IMR-90 (cell line): ENCODE results near the gene TTLL9. TPM values are rescaled to one million over a fixed set of nuclear protein-coding genes. Genes with fewer than 3 reads are reported as not detected.

ENCODE experiments used
- ATAC-seq: fragments of 200-7000 bp; cut with Tn5 transposase; 2 replicates; pipeline ENCODE4 v1.9.1; 2020; ENCODE audit warnings: low read depth, mild to moderate bottlenecking, moderate library complexity
- BruUV-seq: library from RNA; stranded (reverse); fragments of 400-500 nt; replicated peaks from 2 replicates; lab custom pipeline; 2021; lab: Mats Ljungman, UMichigan
- CTCF ChIA-PET: fragments of 300-600 bp; formaldehyde crosslinking; extraction: SDS; loops from one replicate; lab custom pipeline; 2021; ENCODE audit warnings: antibody characterized with exemption; lab: Yijun Ruan, JAX
- POLR2A ChIA-PET: fragments of 300-600 bp; sonication (Branson Sonifier 250); formaldehyde crosslinking; loops from one replicate; lab custom pipeline; 2022; ENCODE audit warnings: antibody characterized with exemption; ENCODE audit not compliant: unreplicated experiment; lab: Charles Lee
- DNase-seq: peaks from one replicate; pipeline ENCODE4 v3.0.0; 2013
- H2AFZ ChIP-seq: replicated peaks from 2 replicates; pipeline ENCODE3; 2013; ENCODE audit warnings: low read length, mild to moderate bottlenecking; ENCODE audit not compliant: poor library complexity
- H2AK5ac ChIP-seq: 2 replicates; pipeline ENCODE4 v1.6.1; 2013; ENCODE audit warnings: low read depth, low read length, inconsistent platforms
- H2AK9ac ChIP-seq: replicated peaks from 2 replicates; pipeline ENCODE3; 2013; ENCODE audit warnings: mild to moderate bottlenecking, low read depth, low read length, moderate library complexity; ENCODE audit not compliant: poor library complexity
- H2BK120ac ChIP-seq: 2 replicates; pipeline ENCODE4 v1.6.1; 2013; ENCODE audit warnings: low read depth, low read length, inconsistent platforms
- H2BK15ac ChIP-seq: 3 replicates; pipeline ENCODE4 v1.6.1; 2013; ENCODE audit warnings: low read depth, low read length, inconsistent platforms
- H2BK20ac ChIP-seq: 2 replicates; pipeline ENCODE4 v1.6.1; 2013; ENCODE audit warnings: low read depth, mild to moderate bottlenecking, inconsistent platforms, low read length, moderate library complexity
- H2BK5ac ChIP-seq: 2 replicates; pipeline ENCODE4 v1.6.1; 2013; ENCODE audit warnings: mild to moderate bottlenecking, low read depth, low read length, inconsistent platforms; ENCODE audit not compliant: poor library complexity, severe bottlenecking
- H3K14ac ChIP-seq: replicated peaks from 2 replicates; pipeline ENCODE4 v1.6.1; 2013; ENCODE audit warnings: low read depth, low read length, inconsistent platforms
- H3K18ac ChIP-seq: 2 replicates; pipeline ENCODE4 v1.6.1; 2013; ENCODE audit warnings: low read depth, low read length, control low read depth
- H3K23ac ChIP-seq: 2 replicates; pipeline ENCODE4 v1.6.1; 2013; ENCODE audit warnings: low read depth, low read length, inconsistent platforms
- H3K27ac ChIP-seq: 2 replicates; pipeline ENCODE4 v1.5.1; 2013; ENCODE audit warnings: mild to moderate bottlenecking, control low read depth, low read length; ENCODE audit not compliant: insufficient read depth
- H3K27me3 ChIP-seq: 2 replicates; pipeline ENCODE4 v1.6.1; 2013; ENCODE audit warnings: low read length; ENCODE audit not compliant: control insufficient read depth, insufficient read depth
- H3K36me3 ChIP-seq: 2 replicates; pipeline ENCODE4 v1.6.1; 2013; ENCODE audit warnings: low read length, mixed read lengths; ENCODE audit not compliant: control insufficient read depth, insufficient read depth
- H3K4ac ChIP-seq: 2 replicates; pipeline ENCODE4 v1.6.1; 2013; ENCODE audit warnings: low read depth, low read length, inconsistent platforms
- H3K4me1 ChIP-seq: 2 replicates; pipeline ENCODE4 v1.6.1; 2013; ENCODE audit warnings: low read length, mixed read lengths; ENCODE audit not compliant: control insufficient read depth, insufficient read depth
- H3K4me2 ChIP-seq: 2 replicates; pipeline ENCODE4 v1.6.1; 2013; ENCODE audit warnings: low read depth, mild to moderate bottlenecking, control low read depth, low read length, moderate library complexity
- H3K4me3 ChIP-seq: 2 replicates; pipeline ENCODE4 v1.5.1; 2013; ENCODE audit warnings: low read depth, mild to moderate bottlenecking, control low read depth, low read length, moderate library complexity; ENCODE audit not compliant: insufficient read depth
- H3K56ac ChIP-seq: 2 replicates; pipeline ENCODE4 v1.6.1; 2013; ENCODE audit warnings: low read length, inconsistent platforms; ENCODE audit not compliant: insufficient read depth; ENCODE audit errors: extremely low read depth
- H3K79me1 ChIP-seq, 2 experiments: 2 replicates each; pipeline ENCODE4 v1.6.1; 2013; ENCODE audit warnings: low read length in 2 of 2, inconsistent platforms in 1 of 2, low read depth in 1 of 2
- H3K9ac ChIP-seq: 2 replicates; pipeline ENCODE4 v1.6.1; 2013; ENCODE audit warnings: low read depth, low read length, control low read depth
- H3K9me1 ChIP-seq: 2 replicates; pipeline ENCODE4 v1.6.1; 2013; ENCODE audit warnings: low read length, inconsistent platforms; ENCODE audit not compliant: insufficient read depth
- H3K9me3 ChIP-seq: 2 replicates; pipeline ENCODE4 v1.6.1; 2013; ENCODE audit warnings: low read length; ENCODE audit not compliant: control insufficient read depth, insufficient read depth
- H4K20me1 ChIP-seq: 2 replicates; pipeline ENCODE4 v1.6.1; 2013; ENCODE audit warnings: low read length, inconsistent platforms; ENCODE audit not compliant: insufficient read depth
- H4K5ac ChIP-seq: 2 replicates; pipeline ENCODE4 v1.6.1; 2013; ENCODE audit warnings: mild to moderate bottlenecking, low read depth, low read length, control low read depth
- H4K8ac ChIP-seq, 2 experiments: 2 replicates each; pipeline ENCODE4 v1.6.1; 2013; ENCODE audit warnings: low read depth in 2 of 2, low read length in 2 of 2, control low read depth in 1 of 2, inconsistent platforms in 1 of 2
- H4K91ac ChIP-seq: 2 replicates; pipeline ENCODE4 v1.6.1; 2013; ENCODE audit warnings: low read depth, low read length, inconsistent platforms; ENCODE audit not compliant: insufficient read depth
- BHLHE40 ChIP-seq: fragments of 150-350 bp; IDR thresholded peaks from 2 replicates; pipeline ENCODE4 v1.6.1; 2016; ENCODE audit warnings: mild to moderate bottlenecking, low read depth, low read length
- CEBPB ChIP-seq: IDR thresholded peaks from 2 replicates; pipeline ENCODE4 v1.6.1; 2012; ENCODE audit warnings: low read depth, low read length, improper control_type of control experiment
- CHD1 ChIP-seq: IDR thresholded peaks from 2 replicates; pipeline ENCODE4 v1.6.1; 2012; ENCODE audit warnings: low read depth, low read length, improper control_type of control experiment
- NFE2L2 ChIP-seq: fragments of 150-350 bp; IDR thresholded peaks from 2 replicates; pipeline ENCODE4 v1.6.1; 2016; ENCODE audit warnings: low read depth, mild to moderate bottlenecking, low read length
- RAD21 ChIP-seq: IDR thresholded peaks from 2 replicates; pipeline ENCODE4 v1.6.1; 2012; ENCODE audit warnings: low read length, improper control_type of control experiment
- RCOR1 ChIP-seq: IDR thresholded peaks from 2 replicates; pipeline ENCODE4 v1.6.1; 2012; ENCODE audit warnings: mild to moderate bottlenecking, low read length, improper control_type of control experiment; ENCODE audit not compliant: insufficient replicate concordance
- RFX5 ChIP-seq: IDR thresholded peaks from 2 replicates; pipeline ENCODE4 v1.8.0; 2012; ENCODE audit warnings: low read depth, mild to moderate bottlenecking, low read length, moderate library complexity
- WGBS, 2 experiments: methylation state at CpG; one replicate each; pipeline versions ENCODE4 v1.1.5 to v1.1.7; 2013; ENCODE audit warnings: missing lambda C conversion rate in 2 of 2; ENCODE audit not compliant: insufficient read length in 1 of 2; ENCODE audit errors: extremely low coverage in 2 of 2; 5-methylcytosine and 5-hydroxymethylcytosine counted together
- dilution Hi-C: fragments of 300-500 bp; cut with HindIII; formaldehyde crosslinking; loops from one replicate; pipeline ENCODE4 v1.14.3; 2018; ENCODE audit warnings: low sequenced_read_pairs; ENCODE audit not compliant: unreplicated experiment
- in situ Hi-C: fragments of 300-500 bp; cut with MboI; formaldehyde crosslinking; loops from 3 replicates; pipeline ENCODE4 v1.14.3; 2019; ENCODE audit warnings: low sequenced_read_pairs, inconsistent platforms, mixed read lengths
- intact Hi-C: fragments of 100-400 bp; cut with micrococcal nuclease; formaldehyde crosslinking; loops from 2 replicates; pipeline ENCODE4 v1.10.0; 2022
- polyA plus RNA-seq, 3 experiments: library from polyadenylated mRNA; depleted of rRNA; stranded (reverse); fragments of >200 nt; gene quantifications; 2 replicates each; pipeline ENCODE4 v1.2.3, GENCODE V29; 2012; ENCODE audit warnings: low replicate concordance in 1 of 3
- total RNA-seq: library from RNA; depleted of rRNA; stranded (reverse); fragments of >200 nt; gene quantifications from 2 replicates; pipeline ENCODE4 v1.2.3, GENCODE V29; 2012
- TF ChIP-seq, protein P1 (sequence below): conservative IDR thresholded peaks from 2 replicates; pipeline ENCODE4 v1.5.1; 2012; ENCODE audit warnings: mild to moderate bottlenecking, low read depth, low read length, improper control_type of control experiment

Gene TTLL9
- total and polyA plus RNA-seq, 2 of the 4 experiments (the other 2 are of a cell fraction) = not detected

DNA sequence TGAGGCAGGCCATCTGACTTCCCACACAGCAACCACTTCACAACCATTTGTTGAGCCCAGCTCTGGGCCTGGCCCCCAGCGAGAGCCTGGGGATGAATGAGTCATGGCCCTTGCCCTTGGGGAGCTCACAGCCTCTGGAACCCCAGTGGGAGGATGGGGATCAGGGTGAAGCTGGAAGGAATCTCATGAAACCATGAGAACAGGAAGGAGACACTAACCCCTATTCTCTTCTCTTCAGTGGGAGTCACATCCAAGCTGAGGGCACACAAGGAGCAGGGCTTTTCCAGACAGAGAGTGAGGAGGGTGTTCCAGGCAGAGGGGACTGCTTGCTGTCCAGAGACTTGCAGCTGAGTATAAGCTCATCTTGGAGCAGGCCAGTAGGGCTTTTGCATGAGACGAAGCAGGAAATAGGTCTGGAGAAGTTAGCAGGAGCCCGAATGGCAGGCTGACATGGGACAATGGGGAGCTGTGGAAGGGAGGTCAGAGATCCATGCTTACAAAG is 32.5 kb upstream of the TTLL9 start:
- Histone ChIP-seq H3K14ac (peak overlapping the region; percentile 57; the same call in 1 of the 2 replicates), H3K4me3 (no peak overlapping the region), H3K79me1 (0 out of 4 replicates have a peak, but pooled peaks cover 0 to 4% of the 10 kb centered on the region in 2 experiments), H2AK5ac (peak overlapping the region; percentile 81), H2BK20ac (no peak overlapping the region), H3K23ac (peak overlapping the region; percentile 6; the same call in 1 of the 2 replicates), H2BK15ac (peak overlapping the region; percentile 10; the same call in 1 of the 3 replicates), H3K36me3 (no peaks in the 10 kb centered on the region), H3K27ac (no peak overlapping the region), H2BK5ac (no peak overlapping the region), H3K4ac (peak overlapping the region; percentile 64), H2AK9ac (no peak overlapping the region), H4K8ac (no peak overlapping the region), H3K9me1 (peaks cover 36% of the 10 kb centered on the region), H3K9me3 (no peaks in the 10 kb centered on the region), H4K20me1 (peaks cover 36% of the 10 kb centered on the region), H4K91ac (no peak overlapping the region), H3K4me1 (peaks cover 27% of the 10 kb centered on the region), H4K5ac (no peak overlapping the region), H3K56ac (no peak overlapping the region), H3K27me3 (peaks cover 3% of the 10 kb centered on the region; the same call in 1 of the 2 replicates), H3K4me2 (no peak overlapping the region), H3K9ac (no peak overlapping the region), H2AFZ (peak overlapping the region; percentile 47), H2BK120ac (peak overlapping the region; percentile 18; the same call in 1 of the 2 replicates), H3K18ac (no peak overlapping the region)
- WGBS, 2 experiments = 71% methylated on average over 2 of the region's 3 CpGs; no CpG with 5 or more reads in 1 of the 2 experiments
- in situ Hi-C loops = loop anchor here (25.0 kb wide), 2 partner anchors 649 to 824 kb away; partner anchors contain the start of gene C20orf203
- intact Hi-C loops = no loop called here
- POLR2A ChIA-PET = no interaction called here
- no TSS peak for BruUV-seq
- ATAC-seq (no peak), DNase-seq (peak; percentile 19)
- TF ChIP-seq CHD1 (no peak), NFE2L2 (no peak), RFX5 (no peak), RAD21 (no peak), RCOR1 (no peak), CEBPB (no peak), BHLHE40 (no peak)
- TF ChIP-seq, protein P1, sequence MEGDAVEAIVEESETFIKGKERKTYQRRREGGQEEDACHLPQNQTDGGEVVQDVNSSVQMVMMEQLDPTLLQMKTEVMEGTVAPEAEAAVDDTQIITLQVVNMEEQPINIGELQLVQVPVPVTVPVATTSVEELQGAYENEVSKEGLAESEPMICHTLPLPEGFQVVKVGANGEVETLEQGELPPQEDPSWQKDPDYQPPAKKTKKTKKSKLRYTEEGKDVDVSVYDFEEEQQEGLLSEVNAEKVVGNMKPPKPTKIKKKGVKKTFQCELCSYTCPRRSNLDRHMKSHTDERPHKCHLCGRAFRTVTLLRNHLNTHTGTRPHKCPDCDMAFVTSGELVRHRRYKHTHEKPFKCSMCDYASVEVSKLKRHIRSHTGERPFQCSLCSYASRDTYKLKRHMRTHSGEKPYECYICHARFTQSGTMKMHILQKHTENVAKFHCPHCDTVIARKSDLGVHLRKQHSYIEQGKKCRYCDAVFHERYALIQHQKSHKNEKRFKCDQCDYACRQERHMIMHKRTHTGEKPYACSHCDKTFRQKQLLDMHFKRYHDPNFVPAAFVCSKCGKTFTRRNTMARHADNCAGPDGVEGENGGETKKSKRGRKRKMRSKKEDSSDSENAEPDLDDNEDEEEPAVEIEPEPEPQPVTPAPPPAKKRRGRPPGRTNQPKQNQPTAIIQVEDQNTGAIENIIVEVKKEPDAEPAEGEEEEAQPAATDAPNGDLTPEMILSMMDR = no peak
- dilution Hi-C loops = no loop called here
- CTCF ChIA-PET = interaction anchor here (0.6 to 3.5 kb wide), 6 partner anchors 9 to 814 kb away, joined by 3 to 12 read pairs (median 4); no protein-coding TSS in a partner anchor
